ENCODE measurements around the gene PARVA.

Gene PARVA

GRCh38 chr11:12408156-12408770 is 30.9 kb downstream of the PARVA start:
- DNase-seq, result no peak

- DNase-seq, result no peak
Observed at GRCh38 chr11:12409621-12410005, 32.2 kb downstream of the PARVA start.

GRCh38 chr11:12410006-12410728 is 32.8 kb downstream of the PARVA start:
- no peak for DNase-seq

- no peak for DNase-seq
Observed at GRCh38 chr11:12411393-12411792, 34.0 kb downstream of the PARVA start.

- peak in 1 of 2 experiments; percentile 2 for DNase-seq
Observed at GRCh38 chr11:12411806-12412727, 34.7 kb downstream of the PARVA start.

- no peak for DNase-seq
Observed at GRCh38 chr11:12413141-12414052, 36.0 kb downstream of the PARVA start.

GRCh38 chr11:12414611-12415010 is 37.2 kb downstream of the PARVA start:
- no peak for DNase-seq

GRCh38 chr11:12415342-12415966 is 38.1 kb downstream of the PARVA start:
- DNase-seq, result no peak

- DNase-seq, result no peak
Observed at GRCh38 chr11:12416552-12416951, 39.2 kb downstream of the PARVA start.

GRCh38 chr11:12417691-12418611 is 40.6 kb downstream of the PARVA start:
- no peak for DNase-seq

GRCh38 chr11:12420040-12420439 is 42.7 kb downstream of the PARVA start:
- no peak for DNase-seq

- no peak for DNase-seq
Observed at GRCh38 chr11:12420706-12421105, 43.3 kb downstream of the PARVA start.

- no peak for DNase-seq
Observed at GRCh38 chr11:12421386-12421785, 44.0 kb downstream of the PARVA start.

GRCh38 chr11:12426176-12426575 is 48.8 kb downstream of the PARVA start:
- DNase-seq, result no peak

GRCh38 chr11:12429155-12429554 is 51.8 kb downstream of the PARVA start:
- no peak for DNase-seq

GRCh38 chr11:12430351-12430750 is 53.0 kb downstream of the PARVA start:
- DNase-seq, result no peak

GRCh38 chr11:12430954-12431595 is 53.7 kb downstream of the PARVA start:
- no peak for DNase-seq

GRCh38 chr11:12432507-12432906 is 55.1 kb downstream of the PARVA start:
- no peak for DNase-seq

- DNase-seq, result no peak
Observed at GRCh38 chr11:12433121-12433520, 55.8 kb downstream of the PARVA start.

GRCh38 chr11:12433571-12434324 is 56.4 kb downstream of the PARVA start:
- no peak for DNase-seq
